HG03521 (cell line): ENCODE measurements around the gene LRRC4B.

Source experiments
- ATAC-seq: cut with Tn5 transposase; IDR thresholded peaks from one replicate; pipeline ENCODE4 v1.9.1; 2021; ENCODE audit warnings: mild to moderate bottlenecking, moderate library complexity; ENCODE audit not compliant: unreplicated experiment

The LRRC4B gene

GRCh38 chr19:50554212-50554611, 14.0 kb downstream of the LRRC4B start:
- ATAC-seq: no peak

GRCh38 chr19:50553134-50553703, 15.0 kb downstream of the LRRC4B start:
- no peak for ATAC-seq

- ATAC-seq: no peak
Observed at GRCh38 chr19:50552540-50552939, 15.7 kb downstream of the LRRC4B start.

GRCh38 chr19:50551715-50552187, 16.5 kb downstream of the LRRC4B start:
- ATAC-seq: no peak

GRCh38 chr19:50551034-50551714, 17.1 kb downstream of the LRRC4B start:
- ATAC-seq: no peak

- no peak for ATAC-seq
Observed at GRCh38 chr19:50550594-50550966, 17.7 kb downstream of the LRRC4B start.

- ATAC-seq: no peak
Observed at GRCh38 chr19:50549927-50550593, 18.2 kb downstream of the LRRC4B start.

GRCh38 chr19:50549059-50549926, 18.9 kb downstream of the LRRC4B start:
- ATAC-seq: no peak

GRCh38 chr19:50548191-50549058, 19.8 kb downstream of the LRRC4B start:
- no peak for ATAC-seq

GRCh38 chr19:50547385-50548190, 20.6 kb downstream of the LRRC4B start:
- ATAC-seq: no peak

GRCh38 chr19:50546527-50547221, 21.6 kb downstream of the LRRC4B start:
- no peak for ATAC-seq

- ATAC-seq: no peak
Observed at GRCh38 chr19:50542943-50543342, 25.3 kb downstream of the LRRC4B start.

- no peak for ATAC-seq
Observed at GRCh38 chr19:50537769-50538230, 30.4 kb downstream of the LRRC4B start.

- ATAC-seq: no peak
Observed at GRCh38 chr19:50537306-50537685, 30.9 kb downstream of the LRRC4B start.

GRCh38 chr19:50536662-50537305, 31.5 kb downstream of the LRRC4B start:
- ATAC-seq: no peak

- ATAC-seq: no peak
Observed at GRCh38 chr19:50535672-50536187, 32.5 kb downstream of the LRRC4B start.

- no peak for ATAC-seq
Observed at GRCh38 chr19:50534478-50534877, 33.8 kb downstream of the LRRC4B start.

- ATAC-seq: no peak
Observed at GRCh38 chr19:50532952-50533351, 35.3 kb downstream of the LRRC4B start.
